ENCODE measurements around the gene TMEM94. TPM values are rescaled to one million over a fixed set of nuclear protein-coding genes. Genes with fewer than 3 reads are reported as not detected.
A peak's percentile ranks its signal among the peaks of the same experiment; 100 is the strongest.

TMEM94 gene
- total and polyA plus RNA-seq, 3 experiments from 2014 or later: 18.8 to 66.0 (median 63.3) TPM

DNA sequence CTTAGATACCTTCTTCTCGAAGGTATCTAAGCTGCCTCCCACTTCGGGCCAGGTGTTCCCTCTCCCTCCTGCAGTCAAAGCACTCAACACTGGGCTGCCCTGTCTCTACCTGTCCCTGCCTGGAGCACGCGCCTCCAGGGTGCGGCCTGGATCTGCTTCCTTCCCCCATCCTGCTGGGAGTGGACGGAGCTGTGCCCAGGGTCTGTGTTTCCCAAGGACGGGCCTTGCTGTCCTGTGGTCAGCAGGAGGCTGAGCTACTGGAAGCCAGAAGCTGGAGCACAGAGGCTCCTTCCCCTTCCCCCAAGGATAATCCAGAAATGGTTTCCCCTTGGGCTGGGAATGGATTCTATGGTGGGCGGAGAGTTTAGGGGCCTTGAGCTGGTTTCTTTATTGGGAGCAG, 85.8 kb downstream of the TMEM94 start:
- ChIA-PET CTCF (no interaction called here), POLR2A (no interaction called here)
- no peak for DNase-seq
- Histone ChIP-seq H3K27me3 (ENCODE audit: insufficient read depth, low read length, poor library complexity, severe bottlenecking) (no peaks in the 10 kb centered on the region), H3K4me1 (ENCODE audit: insufficient read depth, low read length) (no peaks in the 10 kb centered on the region), H3K4me3 (ENCODE audit: low read length) (no peak overlapping the region), H3K27ac (ENCODE audit: low read depth, low read length) (no peak overlapping the region), H3K9me3 (ENCODE audit: low read length) (no peaks in the 10 kb centered on the region), H3K36me3 (ENCODE audit: insufficient read depth, low read length) (no peaks in the 10 kb centered on the region)
- H3K4me1 Mint-ChIP-seq: peaks cover 0 to 12% (median 5%) of the 10 kb centered on the region in 3 donors
- H3K4me3 Mint-ChIP-seq: no peak overlapping the region
- peaks cover 3 to 36% (median 7%) of the 10 kb centered on the region in 3 donors for H3K36me3 Mint-ChIP-seq
- peaks cover 0 to 2% of the 10 kb centered on the region in 2 donors for H3K27me3 Mint-ChIP-seq
- no peaks in the 10 kb centered on the region for H3K9me3 Mint-ChIP-seq
- no peak overlapping the region for H3K27ac Mint-ChIP-seq

DNA sequence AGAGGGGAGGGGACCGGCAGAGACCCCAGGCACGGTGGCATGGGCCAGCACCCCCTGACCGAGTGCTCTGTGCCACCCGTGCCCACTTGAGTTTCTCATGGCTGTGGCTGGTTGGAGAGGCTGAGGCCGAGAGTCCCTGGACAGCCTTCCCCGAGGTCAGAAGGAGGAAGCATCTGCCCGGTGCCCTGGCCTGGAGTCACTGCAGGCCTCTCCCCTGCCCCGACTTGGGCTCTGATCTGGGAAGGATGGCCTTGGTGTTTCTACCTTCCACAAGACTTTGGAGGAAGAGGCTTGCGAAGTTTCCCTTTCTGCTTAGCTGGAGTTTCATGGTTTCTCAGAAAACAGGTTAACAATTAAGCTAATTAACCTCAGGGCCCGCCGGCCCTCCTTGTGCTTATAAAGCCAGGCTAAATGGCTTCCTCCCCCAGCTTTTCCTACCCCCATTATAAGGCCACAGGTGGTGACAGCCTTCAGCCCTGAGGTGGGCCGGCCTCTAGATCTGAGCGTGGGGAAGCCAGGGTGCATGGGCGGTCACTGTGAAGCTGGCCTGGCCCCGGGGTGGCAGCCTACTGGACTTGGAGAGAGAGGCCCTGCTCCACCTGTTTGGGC, 86.4 kb downstream of the TMEM94 start:
- Mint-ChIP-seq H3K27ac (no peak overlapping the region), H3K9me3 (no peaks in the 10 kb centered on the region), H3K4me3 (no peak overlapping the region), H3K4me1 (peaks cover 0 to 12% (median 5%) of the 10 kb centered on the region in 3 donors), H3K36me3 (peaks cover 3 to 40% (median 7%) of the 10 kb centered on the region in 3 donors), H3K27me3 (peaks cover 0 to 2% of the 10 kb centered on the region in 2 donors)
- Histone ChIP-seq H3K4me1 (ENCODE audit: insufficient read depth, low read length) (no peaks in the 10 kb centered on the region), H3K27ac (ENCODE audit: low read depth, low read length) (no peak overlapping the region), H3K4me3 (ENCODE audit: low read length) (no peak overlapping the region), H3K9me3 (ENCODE audit: low read length) (no peaks in the 10 kb centered on the region), H3K27me3 (ENCODE audit: insufficient read depth, low read length, poor library complexity, severe bottlenecking) (no peaks in the 10 kb centered on the region), H3K36me3 (ENCODE audit: insufficient read depth, low read length) (no peaks in the 10 kb centered on the region)
- POLR2A ChIA-PET: no interaction called here
- CTCF ChIA-PET: no interaction called here
- no peak for DNase-seq

GRCh38 chr17:75544250-75544649, 87.8 kb downstream of the TMEM94 start:
- no peaks in the 10 kb centered on the region for H3K27me3 ChIP-seq (ENCODE audit: insufficient read depth, low read length, poor library complexity, severe bottlenecking)
- Mint-ChIP-seq H3K36me3 (peaks cover 0 to 40% (median 9%) of the 10 kb centered on the region in 3 donors), H3K4me1 (peaks cover 0 to 6% (median 5%) of the 10 kb centered on the region in 3 donors), H3K27ac (no peak overlapping the region), H3K27me3 (peaks cover 0 to 2% of the 10 kb centered on the region in 2 donors), H3K9me3 (no peaks in the 10 kb centered on the region), H3K4me3 (no peak overlapping the region)
- POLR2A ChIA-PET: no interaction called here
- no peak overlapping the region for H3K27ac ChIP-seq (ENCODE audit: low read depth, low read length)
- no peaks in the 10 kb centered on the region for H3K36me3 ChIP-seq (ENCODE audit: insufficient read depth, low read length)
- DNase-seq: no peak
- H3K4me1 ChIP-seq (ENCODE audit: insufficient read depth, low read length): no peaks in the 10 kb centered on the region
- CTCF ChIA-PET: interaction anchor here (1.3 kb wide), 1 partner anchor 57 kb away, joined by 3 read pairs; no protein-coding TSS in a partner anchor
- no peaks in the 10 kb centered on the region for H3K9me3 ChIP-seq (ENCODE audit: low read length)
- no peak overlapping the region for H3K4me3 ChIP-seq (ENCODE audit: low read length)

DNA sequence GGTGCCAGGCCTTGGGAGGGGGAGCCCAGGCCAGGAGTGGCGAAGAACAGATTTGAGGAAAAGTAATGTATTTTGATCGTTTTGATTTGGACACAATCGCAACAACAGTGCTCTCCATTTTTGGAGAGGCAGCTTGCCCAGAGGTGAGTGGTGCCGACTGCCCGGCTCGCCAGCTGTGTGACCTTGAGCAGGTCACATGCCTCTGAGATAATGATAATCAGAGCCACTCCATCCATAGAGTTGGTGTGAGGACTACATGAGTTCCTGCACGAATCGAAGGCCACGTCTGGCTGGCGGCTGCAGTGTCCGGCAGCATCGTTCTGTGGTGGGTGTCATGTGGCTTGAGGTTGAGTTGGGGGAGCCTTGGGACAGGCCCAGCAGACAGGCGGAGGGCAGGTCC, 89.7 kb downstream of the TMEM94 start:
- no peaks in the 10 kb centered on the region for H3K27me3 ChIP-seq (ENCODE audit: insufficient read depth, low read length, poor library complexity, severe bottlenecking)
- peaks cover 0 to 2% of the 10 kb centered on the region in 2 donors for H3K27me3 Mint-ChIP-seq
- no peaks in the 10 kb centered on the region for H3K4me1 ChIP-seq (ENCODE audit: insufficient read depth, low read length)
- ChIA-PET POLR2A (no interaction called here), CTCF (no interaction called here)
- no peaks in the 10 kb centered on the region for H3K36me3 ChIP-seq (ENCODE audit: insufficient read depth, low read length)
- no peak overlapping the region for H3K27ac ChIP-seq (ENCODE audit: low read depth, low read length)
- no peaks in the 10 kb centered on the region for H3K9me3 Mint-ChIP-seq
- DNase-seq: no peak
- no peak overlapping the region for H3K4me3 Mint-ChIP-seq
- peaks cover 0 to 37% (median 9%) of the 10 kb centered on the region in 3 donors for H3K36me3 Mint-ChIP-seq
- peak overlapping the region in 1 of 8 donors; percentile 33 for H3K27ac Mint-ChIP-seq
- no peak overlapping the region for H3K4me3 ChIP-seq (ENCODE audit: low read length)
- H3K4me1 Mint-ChIP-seq: no peaks in the 10 kb centered on the region
- no peaks in the 10 kb centered on the region for H3K9me3 ChIP-seq (ENCODE audit: low read length)

DNA sequence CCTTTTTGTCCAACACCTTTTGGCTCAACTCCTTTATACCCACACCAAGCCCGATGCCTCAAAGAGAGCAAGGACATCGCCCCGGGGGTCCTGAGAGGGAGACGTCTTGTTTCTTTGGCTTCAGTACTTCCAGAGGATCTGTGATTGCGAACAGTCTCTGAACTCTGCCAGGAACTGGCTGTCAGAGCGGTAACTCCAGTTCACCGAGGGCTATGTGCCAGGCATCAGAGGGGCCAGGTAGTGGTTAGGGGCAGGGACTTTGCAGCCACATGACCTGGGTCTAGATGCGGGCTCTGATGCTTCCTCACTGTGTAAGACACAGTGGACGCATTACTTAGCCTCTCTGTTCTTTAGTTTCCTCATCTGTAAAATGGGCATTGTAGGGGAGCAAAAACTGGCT, 90.7 kb downstream of the TMEM94 start:
- H3K27ac Mint-ChIP-seq: no peak overlapping the region
- Histone ChIP-seq H3K27ac (ENCODE audit: low read depth, low read length) (no peak overlapping the region), H3K27me3 (ENCODE audit: insufficient read depth, low read length, poor library complexity, severe bottlenecking) (no peaks in the 10 kb centered on the region), H3K4me1 (ENCODE audit: insufficient read depth, low read length) (no peaks in the 10 kb centered on the region), H3K36me3 (ENCODE audit: insufficient read depth, low read length) (no peaks in the 10 kb centered on the region), H3K4me3 (ENCODE audit: low read length) (no peak overlapping the region), H3K9me3 (ENCODE audit: low read length) (no peaks in the 10 kb centered on the region)
- H3K9me3 Mint-ChIP-seq: no peaks in the 10 kb centered on the region
- no peaks in the 10 kb centered on the region for H3K4me1 Mint-ChIP-seq
- ChIA-PET POLR2A (no interaction called here), CTCF (no interaction called here)
- peaks cover 0 to 34% (median 5%) of the 10 kb centered on the region in 3 donors for H3K36me3 Mint-ChIP-seq
- peaks cover 0 to 1% of the 10 kb centered on the region in 2 donors for H3K27me3 Mint-ChIP-seq
- DNase-seq: no peak
- H3K4me3 Mint-ChIP-seq: no peak overlapping the region

DNA sequence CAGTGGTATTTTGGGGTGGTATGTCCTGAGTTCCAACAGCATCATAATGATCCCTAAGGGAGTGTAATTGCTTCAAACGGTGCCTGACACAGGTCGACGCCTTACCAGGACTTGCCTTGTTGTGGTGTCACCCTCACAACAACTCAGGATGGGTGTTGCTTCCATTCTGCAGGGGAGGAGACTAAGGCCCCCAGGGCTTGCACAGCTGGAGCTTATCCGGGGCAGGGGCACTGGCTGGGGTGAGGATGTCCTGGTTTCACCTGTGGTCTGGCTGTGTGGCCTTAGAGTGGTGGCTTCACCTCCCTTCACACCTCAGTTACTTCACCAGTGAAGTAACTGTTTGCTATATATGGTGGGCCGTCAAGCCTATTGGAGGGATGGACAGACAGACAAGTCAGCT, 92.4 kb downstream of the TMEM94 start:
- Mint-ChIP-seq H3K4me1 (no peaks in the 10 kb centered on the region), H3K9me3 (no peaks in the 10 kb centered on the region), H3K27ac (peak overlapping the region in 1 of 8 donors; percentile 46), H3K36me3 (peaks cover 0 to 33% (median 5%) of the 10 kb centered on the region in 3 donors), H3K27me3 (no peaks in the 10 kb centered on the region), H3K4me3 (no peak overlapping the region)
- no peaks in the 10 kb centered on the region for H3K27me3 ChIP-seq (ENCODE audit: insufficient read depth, low read length, poor library complexity, severe bottlenecking)
- no peak overlapping the region for H3K27ac ChIP-seq (ENCODE audit: low read depth, low read length)
- POLR2A ChIA-PET: no interaction called here
- no peak overlapping the region for H3K4me3 ChIP-seq (ENCODE audit: low read length)
- H3K36me3 ChIP-seq (ENCODE audit: insufficient read depth, low read length): no peaks in the 10 kb centered on the region
- H3K9me3 ChIP-seq (ENCODE audit: low read length): no peaks in the 10 kb centered on the region
- no peak for DNase-seq
- H3K4me1 ChIP-seq (ENCODE audit: insufficient read depth, low read length): no peaks in the 10 kb centered on the region
- CTCF ChIA-PET: no interaction called here

Other genes with a start within 250 kb of the TMEM94 start
- gene GGA3, start 195.0 kb upstream of the TMEM94 start, total RNA-seq: 10 to 100 TPM; 73.2 to 75.1 TPM
- 17.6 TPM for gene GGA3, start 195.0 kb upstream of the TMEM94 start, polyA plus RNA-seq
- 100 to 1,000 TPM; 101 to 102 TPM for gene MRPS7, start 194.8 kb upstream of the TMEM94 start, total RNA-seq
- gene MRPS7, start 194.8 kb upstream of the TMEM94 start, polyA plus RNA-seq: 123 TPM
- gene MIF4GD, start 185.4 kb upstream of the TMEM94 start, total RNA-seq: 10 to 100 TPM; 38.5 to 40.4 TPM
- 108 TPM for gene MIF4GD, start 185.4 kb upstream of the TMEM94 start, polyA plus RNA-seq
- 100 to 1,000 TPM; 119 to 126 TPM for gene SLC25A19, start 167.2 kb upstream of the TMEM94 start, total RNA-seq
- 15.5 TPM for gene SLC25A19, start 167.2 kb upstream of the TMEM94 start, polyA plus RNA-seq
- 100 to 1,000 TPM; 180 to 189 TPM for gene GRB2, start 51.0 kb upstream of the TMEM94 start, total RNA-seq
- 158 TPM for gene GRB2, start 51.0 kb upstream of the TMEM94 start, polyA plus RNA-seq
- 10 to 100 TPM in 1 of 2 experiments, 1 to 10 TPM in 1; 6.9 to 11.1 TPM for gene CASKIN2, start 58.9 kb downstream of the TMEM94 start, total RNA-seq
- gene CASKIN2, start 58.9 kb downstream of the TMEM94 start, polyA plus RNA-seq: 0.15 TPM
- gene TSEN54, start 59.9 kb downstream of the TMEM94 start, total RNA-seq: 10 to 100 TPM; 49.7 to 56.9 TPM
- gene TSEN54, start 59.9 kb downstream of the TMEM94 start, polyA plus RNA-seq: 152 TPM
- 10 to 100 TPM; 17.1 to 17.8 TPM for gene LLGL2, start 69.1 kb downstream of the TMEM94 start, total RNA-seq
- 39.5 TPM for gene LLGL2, start 69.1 kb downstream of the TMEM94 start, polyA plus RNA-seq
- 10 to 100 TPM; 26.1 to 33.3 TPM for gene MYO15B, start 131.2 kb downstream of the TMEM94 start, total RNA-seq
- 1.6 TPM for gene MYO15B, start 131.2 kb downstream of the TMEM94 start, polyA plus RNA-seq
- gene SMIM5, start 176.8 kb downstream of the TMEM94 start, total RNA-seq: under 1 TPM in 1 of 2 experiments, not detected in 1; 0.20 TPM
- 0.13 TPM for gene SMIM5, start 176.8 kb downstream of the TMEM94 start, polyA plus RNA-seq
- 10 to 100 TPM; 28.5 to 30.3 TPM for gene RECQL5, start 210.5 kb downstream of the TMEM94 start, total RNA-seq
- 16.0 TPM for gene RECQL5, start 210.5 kb downstream of the TMEM94 start, polyA plus RNA-seq
- 100 to 1,000 TPM in 1 of 2 experiments, 10 to 100 TPM in 1; 98.0 to 111 TPM for gene SAP30BP, start 210.7 kb downstream of the TMEM94 start, total RNA-seq
- gene SAP30BP, start 210.7 kb downstream of the TMEM94 start, polyA plus RNA-seq: 87.5 TPM

Measured in CD8-positive, alpha-beta memory T cell (primary cell).